ENCODE results near the gene MAOB. TPM values are rescaled to one million over a fixed set of nuclear protein-coding genes. Genes with fewer than 3 reads are reported as not detected.
"Not testable (repeated sequence)": the region's sequence is repeated elsewhere in the genome, so short reads cannot be mapped to it uniquely, and the experiment has no call there.

Gene MAOB
- total RNA-seq, 1 experiment from 2014 or later = not detected

DNA sequence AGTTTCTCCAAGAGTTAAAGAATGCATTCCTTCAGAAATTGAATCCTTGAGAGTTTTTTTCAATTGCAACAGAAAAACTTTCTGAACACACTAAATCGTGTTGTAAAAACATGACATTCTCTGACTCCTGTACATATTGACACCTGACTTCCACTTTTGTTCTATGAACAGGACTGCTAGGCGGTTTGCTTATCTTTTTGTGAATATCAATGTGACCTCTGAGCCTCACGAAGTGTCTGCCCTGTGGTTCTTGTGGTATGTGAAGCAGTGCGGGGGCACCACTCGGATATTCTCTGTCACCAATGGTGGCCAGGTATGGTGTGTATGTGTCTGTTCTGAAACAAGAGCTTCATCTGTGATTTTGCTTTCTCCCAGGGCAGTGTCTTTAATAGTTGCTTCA lies 154.2 kb downstream of the MAOB start:
- Histone ChIP-seq H3K4me1 (ENCODE audit: insufficient read depth, low read length) (no peaks in the 10 kb centered on the region), H3K27ac (ENCODE audit: low read length) (no peak overlapping the region), H3F3A (ENCODE audit: low read length, unreplicated experiment) (no peaks in the 10 kb centered on the region), H3K9me2 (replicated peaks; ENCODE audit: low read length) (no peaks in the 10 kb centered on the region), H2AFZ (ENCODE audit: low read length) (no peak overlapping the region), H3K36me3 (ENCODE audit: low read depth, low read length) (no peaks in the 10 kb centered on the region), H3K27me3 (ENCODE audit: low read length) (no peaks in the 10 kb centered on the region), H3K4me2 (ENCODE audit: low read length) (no peak overlapping the region), H3K79me2 (ENCODE audit: low read length) (no peaks in the 10 kb centered on the region), H3K9me3 (ENCODE audit: low read length) (no peaks in the 10 kb centered on the region), H3K4me3 (ENCODE audit: low read length) (no peak overlapping the region), H4K20me1 (ENCODE audit: low read length) (no peaks in the 10 kb centered on the region), H3K9ac (ENCODE audit: low read length) (no peak overlapping the region)
- intact Hi-C loops (cut with micrococcal nuclease) = no loop called here
- no peak for ATAC-seq
- DNase-seq = no peak
- POLR2A ChIA-PET (ENCODE audit: unreplicated experiment) = no interaction called here
- no TSS peak for BruUV-seq (replicated peaks)
- no peak for TF ChIP-seq EZH2 (IDR thresholded peaks at IDR 0.05; ENCODE audit: low read length, unreplicated experiment)
- TF ChIP-seq, protein P1, sequence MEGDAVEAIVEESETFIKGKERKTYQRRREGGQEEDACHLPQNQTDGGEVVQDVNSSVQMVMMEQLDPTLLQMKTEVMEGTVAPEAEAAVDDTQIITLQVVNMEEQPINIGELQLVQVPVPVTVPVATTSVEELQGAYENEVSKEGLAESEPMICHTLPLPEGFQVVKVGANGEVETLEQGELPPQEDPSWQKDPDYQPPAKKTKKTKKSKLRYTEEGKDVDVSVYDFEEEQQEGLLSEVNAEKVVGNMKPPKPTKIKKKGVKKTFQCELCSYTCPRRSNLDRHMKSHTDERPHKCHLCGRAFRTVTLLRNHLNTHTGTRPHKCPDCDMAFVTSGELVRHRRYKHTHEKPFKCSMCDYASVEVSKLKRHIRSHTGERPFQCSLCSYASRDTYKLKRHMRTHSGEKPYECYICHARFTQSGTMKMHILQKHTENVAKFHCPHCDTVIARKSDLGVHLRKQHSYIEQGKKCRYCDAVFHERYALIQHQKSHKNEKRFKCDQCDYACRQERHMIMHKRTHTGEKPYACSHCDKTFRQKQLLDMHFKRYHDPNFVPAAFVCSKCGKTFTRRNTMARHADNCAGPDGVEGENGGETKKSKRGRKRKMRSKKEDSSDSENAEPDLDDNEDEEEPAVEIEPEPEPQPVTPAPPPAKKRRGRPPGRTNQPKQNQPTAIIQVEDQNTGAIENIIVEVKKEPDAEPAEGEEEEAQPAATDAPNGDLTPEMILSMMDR (conservative IDR thresholded peaks at IDR 0.05; ENCODE audit: low read depth, low read length) = no peak
- no peak for TF ChIP-seq EZH2phosphoT487 (IDR thresholded peaks at IDR 0.05; ENCODE audit: borderline replicate concordance, low read length)
- CTCF ChIA-PET = interaction anchor here (0.6 kb wide), 1 partner anchor 48 kb away, joined by 4 read pairs; no protein-coding TSS in a partner anchor

DNA sequence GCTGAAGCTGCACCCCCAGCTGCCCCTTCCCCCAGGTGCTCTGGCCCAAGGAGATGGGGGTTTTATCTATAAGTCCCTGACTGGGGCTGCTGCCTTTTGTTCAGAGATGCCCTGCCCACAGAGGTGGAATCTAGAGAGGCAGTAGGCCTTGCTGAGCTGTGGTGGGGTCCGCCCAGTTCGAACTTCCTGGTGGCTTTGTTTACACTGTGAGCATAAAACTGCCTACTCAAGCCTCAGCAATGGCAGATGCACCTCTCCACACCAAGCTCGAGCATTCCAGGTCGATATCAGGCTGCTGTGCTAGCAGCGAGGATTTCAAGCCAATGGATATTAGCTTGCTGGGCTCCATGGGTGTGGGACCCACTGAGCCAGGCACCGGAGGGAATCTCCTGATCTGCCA lies 155.0 kb downstream of the MAOB start:
- CTCF ChIA-PET; H3K79me2 ChIP-seq (ENCODE audit: low read length); intact Hi-C loops (cut with micrococcal nuclease); H3K27me3 ChIP-seq (ENCODE audit: low read length); ATAC-seq; H3K27ac ChIP-seq (ENCODE audit: low read length); H3K9ac ChIP-seq (ENCODE audit: low read length); H3K4me3 ChIP-seq (ENCODE audit: low read length); DNase-seq; H3F3A ChIP-seq (ENCODE audit: low read length, unreplicated experiment); BruUV-seq (replicated peaks); H3K36me3 ChIP-seq (ENCODE audit: low read depth, low read length); H4K20me1 ChIP-seq (ENCODE audit: low read length); H2AFZ ChIP-seq (ENCODE audit: low read length); POLR2A ChIA-PET (ENCODE audit: unreplicated experiment); H3K9me3 ChIP-seq (ENCODE audit: low read length); H3K4me1 ChIP-seq (ENCODE audit: insufficient read depth, low read length); H3K4me2 ChIP-seq (ENCODE audit: low read length); H3K9me2 ChIP-seq (replicated peaks; ENCODE audit: low read length): not testable (repeated sequence)

DNA sequence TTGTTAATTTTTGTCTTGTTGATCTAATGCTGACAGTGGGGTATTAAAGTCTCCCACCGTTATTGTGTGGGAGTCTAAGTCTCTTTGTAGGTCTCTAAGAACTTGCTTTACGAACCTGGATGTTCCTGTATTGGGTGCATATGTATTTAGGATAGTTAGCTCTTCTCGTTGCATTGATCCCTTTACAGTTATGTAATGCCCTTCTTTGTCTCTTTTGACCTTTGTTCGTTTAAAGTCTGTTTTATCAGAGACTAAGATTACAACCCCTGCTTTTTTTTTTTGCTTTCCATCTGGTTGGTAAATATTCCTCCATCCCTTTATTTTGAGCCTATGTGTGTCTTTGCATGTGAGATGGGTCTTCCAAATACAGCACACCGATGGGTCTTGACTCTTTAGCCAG lies 157.0 kb downstream of the MAOB start:
- H3K36me3 ChIP-seq (ENCODE audit: low read depth, low read length); POLR2A ChIA-PET (ENCODE audit: unreplicated experiment); H3K9ac ChIP-seq (ENCODE audit: low read length); H2AFZ ChIP-seq (ENCODE audit: low read length); BruUV-seq (replicated peaks); H3K9me3 ChIP-seq (ENCODE audit: low read length); H4K20me1 ChIP-seq (ENCODE audit: low read length); H3K9me2 ChIP-seq (replicated peaks; ENCODE audit: low read length); H3K4me3 ChIP-seq (ENCODE audit: low read length); H3K4me1 ChIP-seq (ENCODE audit: insufficient read depth, low read length); H3K27me3 ChIP-seq (ENCODE audit: low read length); CTCF ChIA-PET; H3F3A ChIP-seq (ENCODE audit: low read length, unreplicated experiment); ATAC-seq; H3K79me2 ChIP-seq (ENCODE audit: low read length); H3K27ac ChIP-seq (ENCODE audit: low read length); intact Hi-C loops (cut with micrococcal nuclease); DNase-seq; H3K4me2 ChIP-seq (ENCODE audit: low read length): not testable (repeated sequence)

DNA sequence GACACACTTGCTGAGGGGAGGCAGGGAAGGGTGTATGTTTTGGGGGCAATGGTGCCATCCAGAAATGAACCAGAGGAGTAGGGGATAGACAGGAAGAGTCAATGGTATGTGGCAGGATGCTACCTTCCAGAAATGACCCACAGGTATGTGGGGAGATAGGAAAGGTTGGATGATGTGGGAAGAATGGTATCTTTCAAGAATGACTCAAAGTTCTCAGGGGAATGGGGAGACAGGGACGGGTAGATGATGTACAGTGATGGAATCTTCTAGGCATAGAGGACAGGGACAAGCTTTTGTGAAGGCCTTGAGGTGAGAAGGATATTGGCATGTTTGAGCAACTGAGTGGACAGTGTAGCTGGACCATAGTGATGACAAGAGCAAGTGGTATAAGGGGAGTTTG lies 161.3 kb downstream of the MAOB start:
- DNase-seq = no peak
- H3K9me2 ChIP-seq (replicated peaks; ENCODE audit: low read length) = no peaks in the 10 kb centered on the region
- intact Hi-C loops (cut with micrococcal nuclease) = no loop called here
- no peaks in the 10 kb centered on the region; the same call in 1 of the 2 replicates for H3K4me1 ChIP-seq (ENCODE audit: insufficient read depth, low read length)
- BruUV-seq (replicated peaks) = no TSS peak
- no peaks in the 10 kb centered on the region for H3K36me3 ChIP-seq (ENCODE audit: low read depth, low read length)
- no peak overlapping the region for H3K9ac ChIP-seq (ENCODE audit: low read length)
- no peak overlapping the region for H3K4me3 ChIP-seq (ENCODE audit: low read length)
- H3K27me3 ChIP-seq (ENCODE audit: low read length) = no peaks in the 10 kb centered on the region
- ChIA-PET POLR2A (ENCODE audit: unreplicated experiment) (no interaction called here), CTCF (no interaction called here)
- H3K27ac ChIP-seq (ENCODE audit: low read length) = no peak overlapping the region
- no peaks in the 10 kb centered on the region for H3K79me2 ChIP-seq (ENCODE audit: low read length)
- ATAC-seq = no peak
- H3K9me3 ChIP-seq (ENCODE audit: low read length) = no peaks in the 10 kb centered on the region
- no peaks in the 10 kb centered on the region for H3F3A ChIP-seq (ENCODE audit: low read length, unreplicated experiment)
- no peaks in the 10 kb centered on the region for H4K20me1 ChIP-seq (ENCODE audit: low read length)
- no peak overlapping the region for H3K4me2 ChIP-seq (ENCODE audit: low read length)
- TF ChIP-seq EZH2 (IDR thresholded peaks at IDR 0.05; ENCODE audit: low read length, unreplicated experiment) (no peak), EZH2phosphoT487 (IDR thresholded peaks at IDR 0.05; ENCODE audit: borderline replicate concordance, low read length) (no peak)
- TF ChIP-seq, protein P1 (conservative IDR thresholded peaks at IDR 0.05; ENCODE audit: low read depth, low read length) = no peak
- no peak overlapping the region for H2AFZ ChIP-seq (ENCODE audit: low read length)

Measured in PC-3 (cell line).